GM06990 (cell line): ENCODE measurements around the gene FOXP3.

Source experiments
- DNase-seq: peaks from one replicate; pipeline ENCODE4 v3.0.0-alpha.2; 2011; ENCODE audit not compliant: insufficient read length; ENCODE audit errors: extremely low read depth
- H3K27me3 ChIP-seq: replicated peaks from 2 replicates; pipeline ENCODE4 v1.6.0; 2011; ENCODE audit warnings: low read length; ENCODE audit not compliant: control insufficient read depth, insufficient read depth
- H3K36me3 ChIP-seq: 2 replicates; pipeline ENCODE4 v1.5.1; 2011; ENCODE audit warnings: low read length; ENCODE audit not compliant: control insufficient read depth, insufficient read depth
- H3K4me3 ChIP-seq: replicated peaks from 2 replicates; pipeline ENCODE4 v1.5.1; 2011; ENCODE audit warnings: low read depth, mild to moderate bottlenecking, control low read depth, low read length
- TF ChIP-seq, protein P1 (sequence below): IDR thresholded peaks from 2 replicates; pipeline ENCODE4 v1.5.1; 2011; ENCODE audit warnings: low read length, control low read depth, mild to moderate bottlenecking, inconsistent platforms; ENCODE audit not compliant: insufficient read depth, poor library complexity, severe bottlenecking

The FOXP3 gene

DNA sequence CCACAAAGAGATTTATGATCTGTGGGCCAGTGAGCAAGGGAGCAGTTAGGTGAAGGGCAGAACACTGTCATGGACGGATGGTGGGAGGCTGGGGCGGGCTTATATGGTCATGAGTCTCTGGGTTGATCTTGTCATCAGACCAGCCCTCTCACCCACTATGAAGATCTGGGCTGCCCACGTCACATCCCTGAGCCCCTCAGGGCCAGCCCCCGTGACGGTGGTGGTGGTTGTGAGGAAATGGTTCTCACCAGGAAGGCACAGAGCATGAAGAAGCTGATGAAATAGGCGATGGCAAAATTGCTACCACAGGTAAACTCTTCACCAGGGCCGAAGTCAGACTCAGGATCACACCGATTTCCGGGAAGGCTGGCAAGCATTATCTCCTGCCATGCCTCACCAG lies 53.4 kb downstream of the FOXP3 start:
- Histone ChIP-seq H3K4me3 (no peak overlapping the region), H3K36me3 (no peaks in the 10 kb centered on the region), H3K27me3 (no peaks in the 10 kb centered on the region)
- TF ChIP-seq, protein P1, sequence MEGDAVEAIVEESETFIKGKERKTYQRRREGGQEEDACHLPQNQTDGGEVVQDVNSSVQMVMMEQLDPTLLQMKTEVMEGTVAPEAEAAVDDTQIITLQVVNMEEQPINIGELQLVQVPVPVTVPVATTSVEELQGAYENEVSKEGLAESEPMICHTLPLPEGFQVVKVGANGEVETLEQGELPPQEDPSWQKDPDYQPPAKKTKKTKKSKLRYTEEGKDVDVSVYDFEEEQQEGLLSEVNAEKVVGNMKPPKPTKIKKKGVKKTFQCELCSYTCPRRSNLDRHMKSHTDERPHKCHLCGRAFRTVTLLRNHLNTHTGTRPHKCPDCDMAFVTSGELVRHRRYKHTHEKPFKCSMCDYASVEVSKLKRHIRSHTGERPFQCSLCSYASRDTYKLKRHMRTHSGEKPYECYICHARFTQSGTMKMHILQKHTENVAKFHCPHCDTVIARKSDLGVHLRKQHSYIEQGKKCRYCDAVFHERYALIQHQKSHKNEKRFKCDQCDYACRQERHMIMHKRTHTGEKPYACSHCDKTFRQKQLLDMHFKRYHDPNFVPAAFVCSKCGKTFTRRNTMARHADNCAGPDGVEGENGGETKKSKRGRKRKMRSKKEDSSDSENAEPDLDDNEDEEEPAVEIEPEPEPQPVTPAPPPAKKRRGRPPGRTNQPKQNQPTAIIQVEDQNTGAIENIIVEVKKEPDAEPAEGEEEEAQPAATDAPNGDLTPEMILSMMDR: no peak
- no peak for DNase-seq

GRCh38 chrX:49210406-49210805 lies 54.1 kb downstream of the FOXP3 start:
- TF ChIP-seq, protein P1: no peak
- Histone ChIP-seq H3K4me3 (no peak overlapping the region), H3K36me3 (no peaks in the 10 kb centered on the region), H3K27me3 (no peaks in the 10 kb centered on the region)
- DNase-seq: no peak

DNA sequence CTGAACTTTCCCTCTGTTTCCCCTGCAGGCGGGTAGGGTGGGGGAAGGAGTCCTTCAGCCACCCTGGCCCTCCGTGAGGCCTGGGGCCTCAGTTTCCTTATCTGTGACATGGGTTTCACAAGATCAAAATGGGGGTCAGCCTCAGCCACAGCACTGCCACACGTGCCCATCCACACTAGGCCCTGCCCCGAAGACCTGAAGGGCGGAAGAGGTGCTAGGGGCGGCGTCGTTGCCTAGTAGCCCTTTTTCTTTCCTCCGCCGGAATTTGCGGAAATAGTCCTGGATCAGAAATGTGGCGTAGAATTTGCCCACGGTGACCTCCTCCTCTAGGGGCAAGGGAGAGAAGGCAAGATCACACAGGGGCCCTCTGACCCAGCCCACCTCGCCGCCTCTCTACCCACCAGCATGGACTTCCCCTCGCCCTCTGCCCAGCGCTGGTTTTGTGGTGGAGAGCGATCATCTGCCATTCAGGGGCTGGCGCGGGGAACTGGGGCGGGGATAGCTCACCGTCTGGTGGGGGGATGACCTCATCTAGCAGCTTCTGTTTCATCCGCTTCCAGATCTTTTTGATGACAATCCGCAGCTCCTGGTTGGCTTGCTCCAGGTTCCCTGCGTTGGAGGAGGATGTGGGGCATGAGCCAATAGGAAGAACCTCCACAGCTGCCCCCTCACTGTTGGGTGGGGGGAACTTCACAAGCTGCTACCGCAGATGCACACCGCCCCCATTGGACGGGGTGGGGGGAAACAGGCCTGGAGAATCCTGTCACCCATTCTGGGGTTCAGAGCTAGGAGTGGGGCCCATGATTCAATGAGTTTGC lies 54.9 kb downstream of the FOXP3 start:
- Histone ChIP-seq H3K27me3 (no peaks in the 10 kb centered on the region), H3K4me3 (no peak overlapping the region), H3K36me3 (no peaks in the 10 kb centered on the region)
- TF ChIP-seq, protein P1: no peak
- DNase-seq: no peak

GRCh38 chrX:49208399-49208798 lies 56.1 kb downstream of the FOXP3 start:
- Histone ChIP-seq H3K4me3 (no peak overlapping the region), H3K27me3 (no peaks in the 10 kb centered on the region), H3K36me3 (no peaks in the 10 kb centered on the region)
- TF ChIP-seq, protein P1: no peak
- DNase-seq: no peak

- no peak overlapping the region for H3K4me3 ChIP-seq
- no peaks in the 10 kb centered on the region for H3K36me3 ChIP-seq
- no peak for DNase-seq
- TF ChIP-seq, protein P1: no peak
- H3K27me3 ChIP-seq: no peaks in the 10 kb centered on the region
These were observed 58.0 kb downstream of the FOXP3 start for GRCh38 chrX:49206543-49206942.

DNA sequence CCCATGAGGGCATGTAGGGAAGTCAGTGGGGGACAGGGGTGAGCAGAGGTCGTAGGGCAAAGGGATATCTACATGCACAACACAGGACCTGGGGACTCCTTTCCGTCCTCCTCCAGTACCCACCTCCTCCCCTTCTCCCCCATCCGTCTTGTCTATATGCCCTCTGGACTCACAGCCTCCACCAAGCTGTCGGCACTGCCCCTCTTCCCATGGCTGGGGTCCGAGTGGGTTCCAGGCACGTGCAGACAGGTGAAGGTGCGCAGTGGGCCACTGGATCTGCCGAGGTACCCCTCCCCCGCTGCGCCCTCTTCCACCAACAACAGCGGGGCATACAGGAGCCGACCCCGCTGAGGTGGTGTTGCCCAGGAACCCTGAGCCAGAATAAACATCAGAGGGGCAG lies 59.1 kb downstream of the FOXP3 start:
- H3K27me3 ChIP-seq: no peaks in the 10 kb centered on the region
- DNase-seq: no peak
- no peak overlapping the region for H3K4me3 ChIP-seq
- no peaks in the 10 kb centered on the region for H3K36me3 ChIP-seq
- TF ChIP-seq, protein P1: no peak
